Activated B cell treated with CpG ODN at 0.5 μM for 24 hours (primary cell): ENCODE data around the gene XNDC1N. TPM values are rescaled to one million over a fixed set of nuclear protein-coding genes. Genes with fewer than 3 reads are reported as not detected.
A peak's percentile ranks its signal among the peaks of the same experiment; 100 is the strongest.

ENCODE experiments used
- ATAC-seq: fragments of 200-7000 bp; cut with Tn5 transposase; one replicate; pipeline ENCODE4 v1.10.0; 2021; ENCODE audit warnings: low read depth, mild to moderate bottlenecking, moderate library complexity
- CTCF ChIA-PET: fragments of 350-600 bp; sonication (Branson Sonifier 250); formaldehyde crosslinking; loops from one replicate; lab custom pipeline; 2021; ENCODE audit warnings: antibody characterized with exemption; lab: Charles Lee
- POLR2A ChIA-PET: fragments of 350-600 bp; sonication (Branson Sonifier 250); formaldehyde crosslinking; loops from one replicate; lab custom pipeline; 2021; ENCODE audit warnings: antibody characterized with exemption; lab: Charles Lee
- DNase-seq: peaks from one replicate; pipeline ENCODE4 v3.0.0; 2022
- H3K27ac Mint-ChIP-seq: one replicate; pipeline ENCODE4 v1.8.0; 2020; ENCODE audit warnings: mixed read lengths
- H3K27me3 Mint-ChIP-seq: one replicate; pipeline ENCODE4 v1.8.0; 2021; ENCODE audit warnings: mixed read lengths
- H3K36me3 Mint-ChIP-seq: one replicate; pipeline ENCODE4 v1.8.0; 2021; ENCODE audit warnings: low read depth, mixed read lengths
- H3K4me1 Mint-ChIP-seq: one replicate; pipeline ENCODE4 v1.8.0; 2021; ENCODE audit warnings: mixed read lengths
- H3K4me3 Mint-ChIP-seq: one replicate; pipeline ENCODE4 v1.8.0; 2020; ENCODE audit warnings: mild to moderate bottlenecking, mixed read lengths
- H3K9me3 Mint-ChIP-seq: one replicate; pipeline ENCODE4 v1.8.0; 2020; ENCODE audit warnings: mixed read lengths
- intact Hi-C: fragments of 100-400 bp; cut with micrococcal nuclease; formaldehyde crosslinking; loops from one replicate; pipeline ENCODE4 v1.15.1; 2024
- total RNA-seq: library from RNA; stranded (reverse); gene quantifications from 2 replicates; pipeline ENCODE4 v1.2.3, GENCODE V29; 2022
- TF ChIP-seq, protein P1 (sequence below): fragments of 200-600 bp; IDR thresholded peaks from one replicate; pipeline ENCODE4 v1.8.0; 2022; ENCODE audit warnings: antibody characterized with exemption, mild to moderate bottlenecking

XNDC1N gene
- total RNA-seq, 1 donor from 2014 or later, result 20.8 TPM

GRCh38 chr11:71946144-71946571 lies 17.8 kb upstream of the XNDC1N start:
- H3K4me3 Mint-ChIP-seq, result no peak overlapping the region
- no peak overlapping the region for H3K27ac Mint-ChIP-seq
- ATAC-seq (peak; percentile 42), DNase-seq (no peak)
- ChIA-PET POLR2A (interaction anchor here (0.7 to 0.9 kb wide), 2 partner anchors 15 to 170 kb away, joined by 5 to 7 read pairs; no protein-coding TSS in a partner anchor), CTCF (no interaction called here)
- intact Hi-C loops, result no loop called here
- TF ChIP-seq, protein P1, sequence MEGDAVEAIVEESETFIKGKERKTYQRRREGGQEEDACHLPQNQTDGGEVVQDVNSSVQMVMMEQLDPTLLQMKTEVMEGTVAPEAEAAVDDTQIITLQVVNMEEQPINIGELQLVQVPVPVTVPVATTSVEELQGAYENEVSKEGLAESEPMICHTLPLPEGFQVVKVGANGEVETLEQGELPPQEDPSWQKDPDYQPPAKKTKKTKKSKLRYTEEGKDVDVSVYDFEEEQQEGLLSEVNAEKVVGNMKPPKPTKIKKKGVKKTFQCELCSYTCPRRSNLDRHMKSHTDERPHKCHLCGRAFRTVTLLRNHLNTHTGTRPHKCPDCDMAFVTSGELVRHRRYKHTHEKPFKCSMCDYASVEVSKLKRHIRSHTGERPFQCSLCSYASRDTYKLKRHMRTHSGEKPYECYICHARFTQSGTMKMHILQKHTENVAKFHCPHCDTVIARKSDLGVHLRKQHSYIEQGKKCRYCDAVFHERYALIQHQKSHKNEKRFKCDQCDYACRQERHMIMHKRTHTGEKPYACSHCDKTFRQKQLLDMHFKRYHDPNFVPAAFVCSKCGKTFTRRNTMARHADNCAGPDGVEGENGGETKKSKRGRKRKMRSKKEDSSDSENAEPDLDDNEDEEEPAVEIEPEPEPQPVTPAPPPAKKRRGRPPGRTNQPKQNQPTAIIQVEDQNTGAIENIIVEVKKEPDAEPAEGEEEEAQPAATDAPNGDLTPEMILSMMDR, result no peak
- no peaks in the 10 kb centered on the region for H3K9me3 Mint-ChIP-seq
- peaks cover 14% of the 10 kb centered on the region for H3K36me3 Mint-ChIP-seq
- peaks cover 39% of the 10 kb centered on the region for H3K4me1 Mint-ChIP-seq
- H3K27me3 Mint-ChIP-seq, result no peaks in the 10 kb centered on the region

DNA sequence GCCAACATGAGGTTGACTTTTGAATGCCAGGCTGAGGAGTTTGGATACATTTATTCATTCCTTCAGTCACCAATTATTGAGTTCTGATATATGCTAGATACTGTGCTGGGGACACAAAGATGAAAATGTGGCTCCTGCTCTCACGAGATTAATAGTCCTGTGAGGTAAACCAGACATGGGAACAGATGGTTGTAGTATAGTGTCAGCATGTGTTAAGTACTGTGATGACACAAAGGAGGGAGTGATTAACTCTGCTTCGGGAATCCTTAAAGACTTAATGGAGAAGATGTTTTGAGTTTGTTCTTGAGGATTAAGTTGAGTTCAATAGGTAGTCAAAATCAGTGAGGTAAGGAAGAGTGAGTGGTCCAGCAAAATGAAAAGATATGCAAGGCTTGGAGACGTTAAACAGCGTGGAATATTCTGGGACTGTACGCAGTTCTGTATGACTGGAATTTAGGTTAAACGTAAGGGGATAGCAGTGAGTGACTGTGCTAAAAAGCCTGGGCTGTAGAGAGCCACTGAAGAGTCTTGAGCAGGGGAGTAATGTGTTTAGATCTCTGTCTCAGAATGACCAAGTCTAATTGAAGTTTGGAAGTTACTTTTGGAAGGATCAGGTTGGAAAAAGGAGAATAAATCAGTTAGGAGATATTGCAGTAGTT lies 12.3 kb upstream of the XNDC1N start:
- Mint-ChIP-seq H3K36me3 (peaks cover 12% of the 10 kb centered on the region), H3K27ac (no peak overlapping the region), H3K27me3 (no peaks in the 10 kb centered on the region), H3K4me3 (no peak overlapping the region), H3K4me1 (peaks cover 25% of the 10 kb centered on the region), H3K9me3 (no peaks in the 10 kb centered on the region)
- intact Hi-C loops, result no loop called here
- TF ChIP-seq, protein P1, result no peak
- ChIA-PET POLR2A (no interaction called here), CTCF (no interaction called here)
- ATAC-seq (no peak), DNase-seq (no peak)

DNA sequence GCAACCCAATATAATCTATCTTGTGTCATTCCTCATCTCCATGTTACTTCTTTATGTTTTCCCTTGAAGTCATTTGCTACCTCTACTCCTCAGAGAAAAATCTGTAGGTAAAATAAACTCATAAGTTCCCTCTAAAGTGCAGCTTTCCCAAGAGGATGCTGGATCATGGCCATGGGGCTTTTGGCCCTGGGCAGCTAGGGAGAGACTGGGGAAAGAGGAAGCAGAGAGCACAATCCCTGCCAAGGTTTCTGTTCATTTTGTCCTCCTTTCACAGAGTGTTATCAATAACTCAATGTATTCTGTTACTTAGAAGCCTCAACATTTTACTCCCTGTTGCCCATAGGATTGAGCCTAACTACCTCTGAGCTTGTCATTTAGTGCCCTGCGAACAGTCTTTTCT lies 9.4 kb upstream of the XNDC1N start:
- peaks cover 25% of the 10 kb centered on the region for H3K4me1 Mint-ChIP-seq
- H3K27ac Mint-ChIP-seq, result no peak overlapping the region
- DNase-seq (no peak), ATAC-seq (no peak)
- H3K4me3 Mint-ChIP-seq, result no peak overlapping the region
- peaks cover 13% of the 10 kb centered on the region for H3K36me3 Mint-ChIP-seq
- TF ChIP-seq, protein P1, result no peak
- ChIA-PET CTCF (no interaction called here), POLR2A (no interaction called here)
- H3K27me3 Mint-ChIP-seq, result no peaks in the 10 kb centered on the region
- no peaks in the 10 kb centered on the region for H3K9me3 Mint-ChIP-seq
- intact Hi-C loops, result no loop called here

DNA sequence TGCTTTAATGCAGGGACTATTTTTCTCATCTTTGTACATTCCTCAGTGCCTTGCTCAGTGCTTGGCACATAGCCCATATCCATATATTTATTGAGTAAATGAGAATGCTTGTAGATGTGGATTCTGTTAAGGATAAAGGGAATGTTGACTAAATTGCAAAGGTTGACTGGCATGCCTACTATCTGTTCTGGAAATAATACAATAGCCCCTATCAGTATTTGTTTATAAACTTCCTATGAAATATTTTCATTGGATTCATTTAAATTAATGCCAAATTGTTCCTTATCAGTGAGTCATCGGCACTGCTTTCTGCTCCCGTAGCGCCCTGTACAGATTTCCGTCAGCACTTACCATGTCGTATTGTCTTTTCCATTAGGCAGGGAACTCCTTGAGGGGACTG lies 8.4 kb upstream of the XNDC1N start:
- CTCF ChIA-PET, result no interaction called here
- H3K4me1 Mint-ChIP-seq, result peaks cover 31% of the 10 kb centered on the region

DNA sequence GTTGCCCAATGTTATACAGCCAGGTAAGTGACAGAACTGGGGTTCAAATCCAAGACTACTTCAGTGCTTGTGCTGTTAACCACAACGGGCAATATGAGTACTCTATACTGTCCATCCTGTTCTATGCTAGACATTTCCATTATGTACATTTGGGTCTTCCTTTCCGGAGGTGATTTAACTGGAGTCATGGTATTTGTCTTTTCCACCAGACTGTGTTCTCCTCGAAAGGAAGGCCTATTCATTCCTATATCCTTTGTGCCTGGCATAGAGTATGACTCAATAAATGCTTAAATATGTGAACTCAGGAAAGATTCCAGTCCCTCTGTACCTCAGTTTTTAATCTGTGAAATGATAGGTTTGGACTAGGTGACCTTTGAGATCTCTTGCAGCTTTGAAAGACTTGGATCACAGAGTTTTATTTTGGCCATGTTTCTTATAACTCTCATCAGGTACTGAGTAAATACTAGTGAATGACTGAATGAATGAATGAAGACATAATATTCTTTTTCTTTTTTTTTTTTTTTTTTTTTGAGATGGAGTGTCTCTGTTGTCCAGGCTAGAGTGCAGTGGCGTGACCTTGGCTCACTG lies 7.0 kb upstream of the XNDC1N start:
- no peak for ATAC-seq
- H3K4me1 Mint-ChIP-seq, result peaks cover 45% of the 10 kb centered on the region
- no peaks in the 10 kb centered on the region for H3K27me3 Mint-ChIP-seq
- no peak for DNase-seq
- H3K27ac Mint-ChIP-seq, result no peak overlapping the region
- TF ChIP-seq, protein P1, result no peak
- no peaks in the 10 kb centered on the region for H3K9me3 Mint-ChIP-seq
- POLR2A ChIA-PET, result no interaction called here
- CTCF ChIA-PET, result no interaction called here
- intact Hi-C loops, result no loop called here
- H3K36me3 Mint-ChIP-seq, result peaks cover 13% of the 10 kb centered on the region
- H3K4me3 Mint-ChIP-seq, result no peak overlapping the region

More for the DNA sequence above, 8.4 kb upstream of the XNDC1N start:
- TF ChIP-seq, protein P1, result no peak
- no peaks in the 10 kb centered on the region for H3K27me3 Mint-ChIP-seq
- DNase-seq, result no peak
- H3K9me3 Mint-ChIP-seq, result no peaks in the 10 kb centered on the region
- POLR2A ChIA-PET, result no interaction called here
- no peak overlapping the region for H3K4me3 Mint-ChIP-seq
- ATAC-seq, result no peak
- intact Hi-C loops, result no loop called here
- H3K27ac Mint-ChIP-seq, result no peak overlapping the region
- peaks cover 13% of the 10 kb centered on the region for H3K36me3 Mint-ChIP-seq
